HG03103 (cell line): ENCODE measurements around the gene FHL2.

Experiments
- ATAC-seq: cut with Tn5 transposase; IDR thresholded peaks from one replicate; pipeline ENCODE4 v1.9.1; 2021; ENCODE audit warnings: low read depth; ENCODE audit not compliant: unreplicated experiment

Gene FHL2, protein sequence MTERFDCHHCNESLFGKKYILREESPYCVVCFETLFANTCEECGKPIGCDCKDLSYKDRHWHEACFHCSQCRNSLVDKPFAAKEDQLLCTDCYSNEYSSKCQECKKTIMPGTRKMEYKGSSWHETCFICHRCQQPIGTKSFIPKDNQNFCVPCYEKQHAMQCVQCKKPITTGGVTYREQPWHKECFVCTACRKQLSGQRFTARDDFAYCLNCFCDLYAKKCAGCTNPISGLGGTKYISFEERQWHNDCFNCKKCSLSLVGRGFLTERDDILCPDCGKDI

DNA sequence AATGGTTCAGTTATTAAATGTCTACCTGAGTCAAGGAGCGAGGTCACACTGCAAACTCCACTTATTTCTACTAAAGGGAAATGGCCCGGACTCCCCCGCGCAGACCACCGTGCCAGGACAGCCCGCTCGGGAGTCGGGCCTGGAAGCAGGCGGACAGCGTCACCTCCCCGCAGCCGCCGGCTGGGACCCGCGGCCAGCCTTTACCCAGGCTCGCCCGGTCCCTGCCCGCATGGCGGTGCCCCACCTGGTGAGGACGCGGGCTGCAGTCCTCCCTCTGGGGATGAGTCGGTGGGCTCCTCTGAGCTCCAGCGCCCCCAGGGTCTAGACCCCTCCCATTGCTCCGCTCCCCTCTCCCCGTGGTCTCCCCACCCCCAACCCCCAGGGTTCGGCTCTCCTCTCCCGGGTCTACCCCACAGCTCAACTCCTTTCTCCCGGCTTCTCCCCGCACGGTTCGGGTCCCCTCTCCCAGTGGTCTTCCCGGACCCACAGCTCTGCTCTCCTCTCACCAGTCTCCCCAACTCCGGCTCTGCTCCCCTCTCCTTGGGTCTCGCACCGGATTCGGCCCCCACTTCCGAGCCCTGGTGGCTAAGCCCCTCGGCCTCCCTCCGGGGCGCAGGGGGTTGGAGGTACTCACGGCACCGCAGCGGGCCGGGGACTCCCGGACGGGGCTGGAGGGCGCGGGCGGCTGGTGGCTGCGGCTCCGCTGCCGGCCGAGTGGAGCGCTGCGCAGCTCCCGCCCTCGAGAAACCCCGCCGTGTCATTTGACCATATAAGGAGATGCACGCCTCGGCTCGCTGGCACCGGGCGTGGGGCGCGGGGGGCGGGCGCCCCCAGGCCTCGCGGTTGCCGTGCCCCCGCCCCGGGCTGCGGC is at the start of gene FHL2:
TSS of gene FHL2 (minus strand) at position 716 of the 871 bp plus-strand sequence. CDS start 12,535 bp downstream, outside the sequence.
- peak; percentile 96 for ATAC-seq

DNA sequence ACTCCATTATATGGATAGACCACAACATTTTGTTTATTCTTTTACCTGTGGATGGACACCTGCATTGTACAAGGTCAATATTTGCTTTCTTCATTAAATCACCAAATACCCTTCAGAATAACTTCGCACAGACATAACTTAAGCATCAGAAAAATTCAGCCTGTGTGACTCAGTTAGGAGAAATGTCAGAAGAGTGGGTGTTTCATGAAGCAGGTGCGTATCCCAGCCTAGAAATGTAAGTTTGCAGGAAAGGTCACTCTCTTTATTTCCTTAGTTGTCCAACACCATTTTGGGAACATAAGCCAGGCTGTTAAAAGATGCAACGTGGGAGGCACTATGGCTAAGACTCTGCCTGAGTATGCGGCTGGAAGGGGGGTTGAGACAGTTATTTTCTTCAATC is 48.6 kb upstream of the FHL2 start:
- ATAC-seq, result no peak

DNA sequence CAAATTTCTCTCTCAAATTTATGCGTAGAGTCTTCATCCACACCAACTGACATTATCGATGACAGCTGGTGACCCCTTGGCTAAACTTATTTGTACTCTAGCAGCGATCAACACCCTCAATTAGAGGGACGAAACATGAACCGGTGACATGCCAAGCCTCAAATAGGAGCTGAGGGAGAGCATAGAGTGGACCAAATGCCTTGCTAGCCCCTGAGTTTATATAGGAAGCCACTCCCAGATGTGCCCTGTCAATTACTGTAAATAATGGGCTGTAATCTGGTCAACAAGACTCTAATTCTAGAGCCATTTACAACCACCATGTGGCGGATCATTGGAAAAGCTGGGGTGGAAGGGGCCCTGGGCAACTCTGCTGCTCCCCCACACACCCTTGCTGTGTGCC is 47.6 kb upstream of the FHL2 start:
- no peak for ATAC-seq

DNA sequence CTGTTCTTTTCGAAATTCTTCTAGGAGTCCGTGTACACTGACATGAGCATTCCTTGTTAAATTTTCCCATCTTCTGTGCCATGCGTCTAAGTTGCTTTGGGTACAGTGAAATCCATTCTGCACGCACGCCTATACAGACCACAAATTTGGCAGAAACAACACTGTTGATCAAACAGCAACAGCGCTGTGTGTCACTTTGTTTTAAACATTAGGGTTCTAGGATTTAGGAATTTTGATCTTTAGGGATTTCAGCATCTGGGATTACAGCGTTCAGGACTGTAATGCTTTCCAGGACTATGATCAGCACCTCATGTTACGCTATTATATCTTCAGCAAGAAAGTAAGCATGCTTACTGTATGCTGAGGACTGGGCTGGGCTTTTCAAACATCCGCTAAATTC is 47.1 kb upstream of the FHL2 start:
- no peak for ATAC-seq

DNA sequence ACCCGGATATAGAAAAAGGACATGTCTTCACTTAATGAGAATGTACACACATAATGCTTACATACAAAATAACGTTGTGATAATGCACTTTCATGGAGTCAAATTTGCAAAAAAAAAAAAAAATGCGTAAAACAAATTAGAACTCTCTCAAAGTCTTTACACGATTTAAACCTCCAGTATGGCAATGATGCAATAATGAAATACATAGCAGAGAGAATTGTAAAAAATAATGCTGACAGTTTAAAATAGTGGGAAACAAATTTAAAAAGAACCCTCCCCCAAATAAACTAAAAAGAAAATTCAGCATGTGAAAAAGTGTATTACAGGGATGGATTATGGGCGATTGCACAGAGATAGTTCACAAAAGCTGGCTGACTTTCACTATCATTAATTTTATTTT is 46.6 kb upstream of the FHL2 start:
- no peak for ATAC-seq

DNA sequence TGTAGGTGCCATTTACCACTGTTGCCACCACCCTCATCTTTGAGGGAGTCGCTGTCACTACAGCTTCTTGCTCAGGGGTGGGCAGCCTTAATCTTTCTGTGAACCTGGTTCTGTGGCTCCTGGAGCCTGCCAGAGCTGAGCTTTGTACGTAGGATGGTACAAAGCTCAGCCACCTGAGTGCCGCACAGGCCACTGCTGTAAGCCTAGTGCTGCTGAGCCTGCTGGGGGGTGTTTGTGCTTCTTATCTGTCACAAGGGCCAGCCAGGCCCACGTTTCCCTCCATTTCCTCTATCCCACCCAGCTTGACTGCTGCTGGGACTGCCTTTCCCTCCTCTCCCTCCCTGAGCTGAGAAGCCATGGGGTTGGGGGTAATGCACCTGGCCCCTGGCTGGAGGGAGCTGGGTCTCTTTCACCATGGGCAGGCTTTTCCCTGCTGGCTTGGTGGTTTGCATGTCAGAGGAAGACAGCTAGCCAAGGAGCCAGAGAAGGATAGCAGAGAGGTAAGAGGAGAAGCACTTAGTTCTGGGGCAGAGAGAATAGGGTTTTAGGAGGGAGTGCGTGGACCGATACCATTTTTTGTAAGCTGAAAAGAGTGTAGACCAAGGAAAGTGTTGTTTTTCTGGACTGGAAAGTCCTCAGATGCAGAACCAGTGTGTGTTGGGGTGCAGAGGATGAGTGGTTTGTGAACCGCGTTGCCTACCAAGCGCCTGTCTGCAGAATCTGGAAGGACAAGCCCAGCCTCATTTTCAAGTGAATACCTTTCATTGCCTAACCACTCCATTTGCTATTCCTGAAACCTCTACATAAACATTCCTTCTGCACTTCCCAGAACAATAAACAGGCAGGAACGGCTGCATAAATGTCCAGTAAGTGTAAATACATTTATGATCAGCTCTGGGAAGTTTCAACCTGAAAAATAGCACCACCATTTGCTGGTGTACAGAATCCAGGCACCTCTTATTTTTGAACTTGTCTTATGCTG is 45.1 kb upstream of the FHL2 start:
- no peak for ATAC-seq

DNA sequence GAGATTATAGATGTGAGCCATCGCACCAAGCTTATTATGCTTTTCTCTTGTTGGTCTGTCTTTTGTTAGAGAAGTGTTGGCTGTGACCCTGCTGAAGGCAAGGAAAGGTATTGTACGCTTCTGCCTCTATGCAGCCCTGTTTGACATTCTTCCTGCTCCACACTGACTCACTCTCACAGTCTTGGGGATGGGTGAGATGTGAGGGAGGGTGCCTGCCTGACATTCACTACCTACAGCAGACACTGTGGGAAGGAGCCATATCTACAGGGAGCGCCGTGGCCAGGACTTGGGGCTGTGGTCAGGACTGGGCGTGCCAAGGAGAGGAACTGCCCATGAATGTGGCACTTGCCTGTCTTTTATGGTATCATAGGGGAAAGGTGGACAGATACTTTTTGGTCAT is 43.9 kb upstream of the FHL2 start:
- no peak for ATAC-seq

DNA sequence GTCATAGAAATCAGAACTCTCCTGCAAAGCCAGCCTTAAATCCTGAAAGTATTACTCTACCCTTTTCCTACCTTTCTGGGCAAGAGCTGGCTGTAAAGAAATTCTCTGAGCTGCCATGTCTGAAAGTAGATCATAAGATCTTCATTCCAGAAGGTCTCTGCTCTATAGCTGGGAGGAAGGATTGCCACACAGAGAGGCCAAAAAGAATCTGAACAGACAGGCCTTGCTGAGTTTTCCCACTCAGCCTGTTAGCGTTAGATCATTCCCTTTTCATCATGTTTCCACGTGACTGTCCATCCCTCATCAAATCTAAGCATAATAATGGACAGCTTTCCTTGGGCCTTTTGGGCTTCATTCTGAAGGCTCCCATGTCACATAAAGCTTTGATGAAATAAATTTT is 43.2 kb upstream of the FHL2 start:
- ATAC-seq, result no peak

DNA sequence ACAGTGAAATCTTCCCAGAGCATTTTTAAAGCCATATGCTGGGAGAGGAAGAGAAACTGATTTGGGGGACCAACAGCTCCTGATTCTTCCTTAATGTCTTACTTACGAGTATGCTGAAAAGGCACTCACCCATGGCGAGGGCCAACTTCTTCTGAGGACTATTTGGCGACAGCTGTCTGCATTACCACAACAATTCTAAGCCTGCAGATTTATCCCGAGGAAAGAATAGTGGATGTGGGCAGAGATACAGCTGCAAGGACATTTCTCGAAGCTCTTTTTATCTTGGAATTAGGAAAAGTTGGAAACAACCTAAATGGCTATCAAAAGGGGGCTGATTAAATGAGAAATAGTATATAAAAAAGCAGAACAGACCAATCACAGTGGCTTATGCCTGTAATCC is 40.3 kb upstream of the FHL2 start:
- no peak for ATAC-seq

DNA sequence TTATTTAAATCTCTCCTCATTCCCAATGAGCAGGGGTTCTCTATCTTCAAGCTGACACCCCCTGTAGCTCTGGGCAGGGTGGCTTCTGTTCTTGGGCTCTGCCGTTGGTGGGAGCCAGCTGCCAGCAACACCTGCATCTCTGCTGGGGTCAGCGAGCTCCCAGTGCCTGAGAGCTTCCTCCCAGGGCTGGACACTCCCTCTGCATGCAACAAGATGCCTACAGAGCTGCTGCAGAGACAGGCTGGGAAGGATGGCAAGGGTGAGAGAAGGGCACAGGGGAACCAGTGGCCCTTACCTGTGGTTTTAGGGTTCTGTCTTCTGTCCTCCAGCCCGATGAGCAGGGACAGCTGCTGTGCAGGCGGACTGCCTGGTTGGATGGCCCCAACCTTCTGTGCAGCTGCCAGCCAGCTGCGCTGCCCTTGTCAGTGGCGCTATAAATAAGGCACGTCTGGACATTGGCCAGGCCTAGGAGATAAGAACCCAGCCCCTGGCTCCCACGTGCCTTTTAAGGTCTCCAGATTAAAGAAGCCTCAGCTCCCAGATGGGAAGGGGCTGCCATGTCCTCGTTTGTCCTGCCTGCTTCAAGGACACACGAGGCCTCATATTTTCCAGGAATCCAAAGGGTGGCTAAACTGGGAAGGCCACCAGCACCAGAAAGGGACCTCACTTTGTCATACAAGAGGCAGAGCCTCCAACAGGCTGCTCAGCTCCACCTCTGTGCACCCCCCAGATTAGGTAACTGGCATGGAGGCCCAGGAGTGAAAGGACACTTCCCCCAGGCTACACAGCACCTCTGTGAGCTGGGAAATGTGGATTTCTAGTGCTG is 39.5 kb upstream of the FHL2 start:
- ATAC-seq, result no peak

DNA sequence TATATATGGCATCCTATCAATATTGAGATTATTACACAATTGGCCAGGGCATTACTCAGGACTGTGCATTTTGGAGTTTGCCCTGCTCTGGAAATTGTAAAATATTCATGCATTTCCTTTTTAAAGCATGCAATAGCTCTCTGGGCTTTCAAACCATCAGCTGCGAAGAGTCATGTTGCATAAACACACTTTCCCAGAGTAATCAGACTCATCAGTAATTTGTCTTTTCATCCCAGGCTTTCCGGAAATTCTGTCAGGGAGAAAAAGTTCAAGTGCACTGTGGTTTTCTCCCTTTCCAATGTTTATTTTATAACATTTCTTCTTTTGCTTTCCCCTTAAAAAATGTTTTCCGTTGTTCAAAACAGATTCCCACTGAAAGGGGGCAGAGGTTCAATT is 38.9 kb upstream of the FHL2 start:
- ATAC-seq, result no peak

DNA sequence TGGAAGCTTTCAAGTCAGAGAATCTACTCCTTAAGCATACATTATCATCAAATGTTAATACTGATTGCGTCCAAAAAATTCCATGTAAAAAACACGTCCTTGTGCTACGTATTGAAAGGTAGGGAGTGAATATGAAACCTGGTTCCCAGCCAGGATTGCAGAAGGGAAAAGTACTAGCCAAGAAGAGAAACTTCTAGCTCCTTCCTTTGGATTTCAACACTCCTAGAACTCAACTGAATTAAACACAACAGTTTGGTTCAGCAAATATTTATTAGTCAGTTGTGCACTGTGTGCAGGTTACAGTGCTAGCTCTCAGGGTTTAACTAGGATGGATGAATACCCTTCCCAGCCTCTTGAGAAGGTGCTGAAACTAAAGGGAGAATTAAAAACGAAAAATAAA is 33.9 kb upstream of the FHL2 start:
- ATAC-seq, result no peak

DNA sequence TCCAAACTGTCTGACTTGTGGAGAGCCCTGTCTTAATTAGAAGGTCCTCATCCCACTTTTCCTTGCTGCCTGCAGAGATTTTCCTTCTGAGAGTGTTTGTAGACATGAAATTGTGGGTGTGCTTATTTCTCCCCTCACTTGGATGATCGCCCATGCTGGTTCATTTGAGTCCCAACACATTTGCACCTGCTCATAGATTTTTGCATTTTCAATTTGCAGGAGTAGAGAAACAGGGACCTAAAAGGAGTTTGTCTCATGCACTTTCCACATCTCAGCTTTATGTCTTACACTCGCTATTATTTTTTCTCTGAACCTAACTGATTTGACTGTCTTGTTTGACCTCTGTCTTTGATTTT is 33.2 kb upstream of the FHL2 start:
- ATAC-seq, result no peak

DNA sequence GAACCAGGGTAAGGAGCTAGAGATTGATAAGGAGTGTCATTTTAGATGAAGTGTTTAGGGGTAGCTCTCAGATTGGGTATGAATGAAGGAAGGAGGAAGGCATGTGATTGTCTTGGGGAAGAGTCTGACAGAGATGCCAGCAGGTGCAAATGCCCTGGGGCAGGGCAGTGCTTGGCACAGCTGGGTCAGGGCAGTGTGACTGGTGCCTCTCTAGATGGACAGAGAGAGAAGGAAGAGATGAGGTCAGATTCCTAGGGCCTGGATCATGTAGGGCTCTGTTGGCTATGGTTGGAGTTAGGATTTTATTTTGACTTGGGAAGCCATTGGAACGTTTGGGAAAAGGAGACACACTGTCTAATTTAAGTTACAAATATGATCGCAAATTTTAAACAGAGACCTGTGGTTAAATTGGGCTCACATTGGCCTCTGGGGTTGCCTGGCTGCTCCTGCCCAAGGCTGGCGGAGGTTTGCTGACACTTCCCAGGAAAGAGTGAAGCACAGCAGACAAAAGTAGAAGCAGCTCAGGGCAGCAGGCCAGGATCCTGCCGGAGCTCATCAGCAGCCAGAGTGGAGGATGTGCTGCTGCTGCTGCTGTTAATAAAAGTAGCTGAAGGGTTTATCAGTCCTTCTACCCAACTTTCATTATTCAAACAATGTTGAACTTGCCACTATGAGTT is 32.7 kb upstream of the FHL2 start:
- ATAC-seq, result no peak

DNA sequence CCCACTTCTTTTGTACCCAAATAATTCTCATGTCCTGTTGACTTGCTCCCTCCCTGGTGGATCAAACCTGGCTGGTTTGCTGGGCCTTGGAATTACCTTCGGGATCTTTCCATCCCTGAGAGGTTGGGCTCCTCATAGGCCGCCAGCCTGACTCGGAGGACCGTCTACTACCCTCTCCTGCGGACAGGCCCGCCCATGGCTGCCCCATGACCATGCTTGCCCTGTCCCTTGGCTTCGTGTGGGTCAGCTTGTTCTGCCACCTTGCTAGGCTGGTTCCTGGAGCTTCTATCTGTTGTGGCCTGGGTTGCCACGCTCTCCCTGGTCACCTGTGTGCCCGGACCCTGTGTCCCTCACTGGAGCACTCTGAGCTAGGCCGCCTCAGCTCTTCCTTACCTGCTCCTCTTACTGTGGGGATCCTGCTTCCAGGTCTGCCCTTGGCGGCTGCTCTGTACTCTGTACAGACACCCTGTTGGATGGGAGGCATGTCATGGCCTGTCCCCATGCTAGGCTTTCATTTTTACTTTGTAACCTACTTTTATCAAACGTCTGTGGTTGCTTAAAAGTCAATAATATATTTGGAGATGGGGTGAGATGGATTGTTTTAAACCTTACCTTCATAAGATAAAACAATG is 29.7 kb upstream of the FHL2 start:
- no peak for ATAC-seq

DNA sequence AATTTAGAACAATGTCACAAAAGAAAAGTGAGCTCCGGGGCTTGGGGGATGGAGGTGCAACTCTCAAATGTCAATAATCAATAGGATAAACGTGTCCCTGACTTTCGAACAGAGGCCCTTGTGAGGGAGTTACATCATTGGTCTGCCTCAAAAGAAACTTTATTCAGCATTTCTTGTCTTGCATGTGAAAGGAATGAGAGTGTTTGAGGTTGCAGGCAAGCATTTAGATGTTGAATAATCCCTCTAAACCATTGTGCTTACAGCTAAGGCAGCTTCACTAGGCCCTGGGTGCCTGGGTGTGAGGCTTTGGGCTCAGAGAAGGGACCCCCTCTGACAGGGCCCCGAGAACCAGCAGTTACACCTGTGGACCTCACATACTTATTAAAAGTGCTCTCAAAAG is 28.6 kb upstream of the FHL2 start:
- ATAC-seq, result no peak

DNA sequence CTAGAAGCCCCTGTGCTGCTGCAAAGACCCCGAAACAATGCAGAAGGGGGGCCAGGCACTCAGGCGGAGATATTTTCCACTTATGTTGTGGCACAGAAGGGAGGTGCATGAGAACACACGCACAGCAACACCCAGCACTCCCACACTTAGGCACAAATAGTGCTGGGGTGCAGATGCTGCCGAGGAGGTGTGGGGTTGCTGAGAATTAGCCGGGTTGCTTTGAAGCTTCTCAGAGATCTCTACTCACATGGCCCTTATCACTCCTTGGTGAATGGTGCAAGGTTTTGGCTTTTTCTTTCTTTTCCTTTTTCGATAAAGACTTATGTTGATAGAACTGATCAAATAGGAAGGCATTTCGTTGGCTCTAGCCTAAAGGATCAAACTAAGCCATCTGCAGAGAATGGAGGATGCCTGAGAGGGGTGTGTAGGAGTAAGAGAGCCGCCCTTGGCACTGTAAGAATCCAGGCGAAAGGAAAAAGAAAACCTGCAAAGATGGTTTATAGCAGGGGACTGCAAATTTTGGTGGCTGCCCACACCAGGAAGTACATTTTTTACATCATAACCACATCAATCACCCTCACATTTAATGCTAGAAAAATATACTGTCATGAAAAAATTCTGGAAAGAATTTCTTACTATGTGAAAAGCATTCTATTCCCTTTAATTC is 27.9 kb upstream of the FHL2 start:
- no peak for ATAC-seq

DNA sequence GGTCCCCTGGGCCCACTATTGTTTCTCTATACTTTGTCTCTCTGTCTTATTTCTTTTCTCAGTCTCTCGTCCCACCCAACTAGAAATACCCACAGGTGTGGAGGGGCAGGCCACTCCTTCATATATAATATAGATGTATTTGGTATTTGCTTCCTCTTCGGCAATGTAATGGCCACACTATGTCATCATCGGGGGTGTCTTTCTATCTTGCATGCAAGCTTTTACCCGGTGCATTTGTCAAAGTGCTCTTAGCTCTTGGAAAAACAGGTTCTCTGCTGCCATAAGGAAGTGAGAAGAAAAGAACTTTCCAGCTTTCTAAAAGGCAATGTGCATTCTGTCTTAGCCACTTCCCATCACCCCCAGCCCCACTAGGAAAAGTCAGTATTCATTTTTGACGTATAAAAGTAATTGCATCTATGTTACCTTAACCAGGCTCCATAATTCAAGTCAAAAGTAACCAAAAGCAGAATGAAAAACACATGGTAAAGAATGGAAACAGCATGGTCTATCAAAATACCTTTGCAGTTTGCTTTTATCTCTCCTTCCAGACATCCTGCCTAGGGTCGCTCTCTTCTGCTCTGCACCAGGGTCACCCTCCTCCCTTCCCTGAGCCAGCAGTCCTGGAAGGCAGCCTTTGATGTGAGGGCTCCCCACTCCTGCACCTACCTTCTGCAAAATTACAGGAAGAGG is 27.2 kb upstream of the FHL2 start:
- no peak for ATAC-seq
